ENCODE measurements around the gene CSH2. TPM values are rescaled to one million over a fixed set of nuclear protein-coding genes. Genes with fewer than 3 reads are reported as not detected.

CSH2 gene
- total and polyA plus RNA-seq, 9 of the 15 experiments (the other 6 are each of a cell fraction or from before 2014, with no cell fraction given), result not detected

DNA sequence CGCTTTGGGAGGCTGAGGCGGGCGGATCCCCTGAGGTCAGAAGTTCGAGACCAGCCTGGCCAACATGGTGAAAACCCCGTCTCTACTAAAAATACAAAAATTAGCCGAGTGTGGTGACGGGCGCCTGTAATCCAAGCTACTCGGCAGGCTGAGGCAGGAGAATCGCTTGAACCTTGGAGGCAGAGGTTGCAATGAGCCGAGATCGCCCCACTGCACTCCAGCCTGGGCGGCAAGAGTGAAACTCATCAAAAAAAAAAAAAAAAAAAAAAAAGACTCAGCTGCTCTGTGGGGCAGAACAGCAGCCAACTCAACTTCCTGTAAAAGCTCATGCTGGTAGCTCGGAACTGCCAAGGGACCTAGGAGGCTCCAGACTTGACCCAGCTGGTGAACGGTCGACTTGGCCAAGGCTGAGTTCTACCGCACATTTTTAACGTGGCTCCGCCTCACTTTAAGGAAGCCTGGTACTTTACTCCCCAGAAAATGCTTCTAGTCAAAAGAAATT, 30.0 kb downstream of the CSH2 start (continued):
- TF ChIP-seq HDAC8 (tag; IDR thresholded peaks at IDR 0.05) (peak; percentile 26; the same call in 1 of the 2 replicates), HDGF (IDR thresholded peaks at IDR 0.05) (0 out of 2 replicates have a peak, but pooled peaks have one; percentile 39), ARID1B (IDR thresholded peaks at IDR 0.05) (peak; percentile 24), ZNF384 (IDR thresholded peaks at IDR 0.05; ENCODE audit: low read depth, low read length) (peak; percentile 82), NRF1 (conservative IDR thresholded peaks at IDR 0.05 in 1 of 2, IDR thresholded peaks at IDR 0.05 in 1 of 2) (peak in 1 of 2 experiments; percentile 56; a peak in 1 of 4 replicates), ADNP (tag; IDR thresholded peaks at IDR 0.05) (peak; percentile 98), SUPT5H (IDR thresholded peaks at IDR 0.05) (peak; percentile 5; the same call in 1 of the 2 replicates), POLR2B (IDR thresholded peaks at IDR 0.05; ENCODE audit: low read depth, partially characterized antibody) (peak; percentile 2), BRD9 (IDR thresholded peaks at IDR 0.05; ENCODE audit: low read depth, partially characterized antibody) (peak; percentile 60), NR2C2 (CRISPR knock-in tag; IDR thresholded peaks at IDR 0.05) (0 out of 2 replicates have a peak, but pooled peaks have one; percentile 73), NR2C2 (tag; IDR thresholded peaks at IDR 0.05) (peak; percentile 99), NBN (IDR thresholded peaks at IDR 0.05; ENCODE audit: low read depth) (0 out of 2 replicates have a peak, but pooled peaks have one; percentile 5), EP300 (IDR thresholded peaks at IDR 0.05; ENCODE audit: low read length) (0 out of 2 replicates have a peak, but pooled peaks have one; percentile 6), LARP7 (IDR thresholded peaks at IDR 0.05) (0 out of 2 replicates have a peak, but pooled peaks have one; percentile 63), FOXK2 (conservative IDR thresholded peaks at IDR 0.05 in 1 of 2, IDR thresholded peaks at IDR 0.05 in 1 of 2; ENCODE audit: low read depth in 2 of 2) (0 out of 4 replicates have a peak, but pooled peaks of 1 of the 2 experiments have one; percentile 7), HLTF (IDR thresholded peaks at IDR 0.05) (0 out of 2 replicates have a peak, but pooled peaks have one; percentile 73)
- TF ChIP-seq, protein P1, sequence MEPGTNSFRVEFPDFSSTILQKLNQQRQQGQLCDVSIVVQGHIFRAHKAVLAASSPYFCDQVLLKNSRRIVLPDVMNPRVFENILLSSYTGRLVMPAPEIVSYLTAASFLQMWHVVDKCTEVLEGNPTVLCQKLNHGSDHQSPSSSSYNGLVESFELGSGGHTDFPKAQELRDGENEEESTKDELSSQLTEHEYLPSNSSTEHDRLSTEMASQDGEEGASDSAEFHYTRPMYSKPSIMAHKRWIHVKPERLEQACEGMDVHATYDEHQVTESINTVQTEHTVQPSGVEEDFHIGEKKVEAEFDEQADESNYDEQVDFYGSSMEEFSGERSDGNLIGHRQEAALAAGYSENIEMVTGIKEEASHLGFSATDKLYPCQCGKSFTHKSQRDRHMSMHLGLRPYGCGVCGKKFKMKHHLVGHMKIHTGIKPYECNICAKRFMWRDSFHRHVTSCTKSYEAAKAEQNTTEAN (CRISPR knock-in tag; IDR thresholded peaks at IDR 0.05), result 0 out of 2 replicates have a peak, but pooled peaks have one; percentile 24
- TF ChIP-seq, protein P2, sequence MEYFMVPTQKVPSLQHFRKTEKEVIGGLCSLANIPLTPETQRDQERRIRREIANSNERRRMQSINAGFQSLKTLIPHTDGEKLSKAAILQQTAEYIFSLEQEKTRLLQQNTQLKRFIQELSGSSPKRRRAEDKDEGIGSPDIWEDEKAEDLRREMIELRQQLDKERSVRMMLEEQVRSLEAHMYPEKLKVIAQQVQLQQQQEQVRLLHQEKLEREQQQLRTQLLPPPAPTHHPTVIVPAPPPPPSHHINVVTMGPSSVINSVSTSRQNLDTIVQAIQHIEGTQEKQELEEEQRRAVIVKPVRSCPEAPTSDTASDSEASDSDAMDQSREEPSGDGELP (CRISPR knock-in tag; IDR thresholded peaks at IDR 0.05; ENCODE audit: borderline replicate concordance), result peak; percentile 24
- TF ChIP-seq, protein P3, sequence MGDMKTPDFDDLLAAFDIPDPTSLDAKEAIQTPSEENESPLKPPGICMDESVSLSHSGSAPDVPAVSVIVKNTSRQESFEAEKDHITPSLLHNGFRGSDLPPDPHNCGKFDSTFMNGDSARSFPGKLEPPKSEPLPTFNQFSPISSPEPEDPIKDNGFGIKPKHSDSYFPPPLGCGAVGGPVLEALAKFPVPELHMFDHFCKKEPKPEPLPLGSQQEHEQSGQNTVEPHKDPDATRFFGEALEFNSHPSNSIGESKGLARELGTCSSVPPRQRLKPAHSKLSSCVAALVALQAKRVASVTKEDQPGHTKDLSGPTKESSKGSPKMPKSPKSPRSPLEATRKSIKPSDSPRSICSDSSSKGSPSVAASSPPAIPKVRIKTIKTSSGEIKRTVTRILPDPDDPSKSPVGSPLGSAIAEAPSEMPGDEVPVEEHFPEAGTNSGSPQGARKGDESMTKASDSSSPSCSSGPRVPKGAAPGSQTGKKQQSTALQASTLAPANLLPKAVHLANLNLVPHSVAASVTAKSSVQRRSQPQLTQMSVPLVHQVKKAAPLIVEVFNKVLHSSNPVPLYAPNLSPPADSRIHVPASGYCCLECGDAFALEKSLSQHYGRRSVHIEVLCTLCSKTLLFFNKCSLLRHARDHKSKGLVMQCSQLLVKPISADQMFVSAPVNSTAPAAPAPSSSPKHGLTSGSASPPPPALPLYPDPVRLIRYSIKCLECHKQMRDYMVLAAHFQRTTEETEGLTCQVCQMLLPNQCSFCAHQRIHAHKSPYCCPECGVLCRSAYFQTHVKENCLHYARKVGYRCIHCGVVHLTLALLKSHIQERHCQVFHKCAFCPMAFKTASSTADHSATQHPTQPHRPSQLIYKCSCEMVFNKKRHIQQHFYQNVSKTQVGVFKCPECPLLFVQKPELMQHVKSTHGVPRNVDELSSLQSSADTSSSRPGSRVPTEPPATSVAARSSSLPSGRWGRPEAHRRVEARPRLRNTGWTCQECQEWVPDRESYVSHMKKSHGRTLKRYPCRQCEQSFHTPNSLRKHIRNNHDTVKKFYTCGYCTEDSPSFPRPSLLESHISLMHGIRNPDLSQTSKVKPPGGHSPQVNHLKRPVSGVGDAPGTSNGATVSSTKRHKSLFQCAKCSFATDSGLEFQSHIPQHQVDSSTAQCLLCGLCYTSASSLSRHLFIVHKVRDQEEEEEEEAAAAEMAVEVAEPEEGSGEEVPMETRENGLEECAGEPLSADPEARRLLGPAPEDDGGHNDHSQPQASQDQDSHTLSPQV (IDR thresholded peaks at IDR 0.05), result peak; percentile 25; the same call in 1 of the 2 replicates

All from K562 (cell line).